IMR-90 (cell line): ENCODE results near the gene CDH3.
A peak's percentile ranks its signal among the peaks of the same experiment; 100 is the strongest.

ENCODE experiments used
- MAZ ChIP-seq: IDR thresholded peaks from 2 replicates; pipeline ENCODE4 v1.6.1; 2012; ENCODE audit warnings: low read depth, mild to moderate bottlenecking, low read length, improper control_type of control experiment, moderate library complexity, borderline replicate concordance
- RAD21 ChIP-seq: IDR thresholded peaks from 2 replicates; pipeline ENCODE4 v1.6.1; 2012; ENCODE audit warnings: low read length, improper control_type of control experiment
- TF ChIP-seq, protein P1 (sequence below): fragments of 150-350 bp; IDR thresholded peaks from 2 replicates; pipeline ENCODE4 v1.6.1; 2016; ENCODE audit warnings: low read depth, mild to moderate bottlenecking, low read length, moderate library complexity, borderline replicate concordance

GRCh38 chr16:68704232-68704867 is 59.2 kb downstream of the CDH3 start:
- TF ChIP-seq, protein P1, sequence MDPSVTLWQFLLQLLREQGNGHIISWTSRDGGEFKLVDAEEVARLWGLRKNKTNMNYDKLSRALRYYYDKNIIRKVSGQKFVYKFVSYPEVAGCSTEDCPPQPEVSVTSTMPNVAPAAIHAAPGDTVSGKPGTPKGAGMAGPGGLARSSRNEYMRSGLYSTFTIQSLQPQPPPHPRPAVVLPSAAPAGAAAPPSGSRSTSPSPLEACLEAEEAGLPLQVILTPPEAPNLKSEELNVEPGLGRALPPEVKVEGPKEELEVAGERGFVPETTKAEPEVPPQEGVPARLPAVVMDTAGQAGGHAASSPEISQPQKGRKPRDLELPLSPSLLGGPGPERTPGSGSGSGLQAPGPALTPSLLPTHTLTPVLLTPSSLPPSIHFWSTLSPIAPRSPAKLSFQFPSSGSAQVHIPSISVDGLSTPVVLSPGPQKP, result no peak
- TF ChIP-seq MAZ, result peak; percentile 25; the same call in 1 of the 2 replicates
- peak; percentile 69 for TF ChIP-seq RAD21
